Measurements from ENCODE around the gene PLCL2. TPM values are rescaled to one million over a fixed set of nuclear protein-coding genes. Genes with fewer than 3 reads are reported as not detected.

Gene PLCL2
- total RNA-seq, 1 experiment from 2014 or later = 0.51 TPM

DNA sequence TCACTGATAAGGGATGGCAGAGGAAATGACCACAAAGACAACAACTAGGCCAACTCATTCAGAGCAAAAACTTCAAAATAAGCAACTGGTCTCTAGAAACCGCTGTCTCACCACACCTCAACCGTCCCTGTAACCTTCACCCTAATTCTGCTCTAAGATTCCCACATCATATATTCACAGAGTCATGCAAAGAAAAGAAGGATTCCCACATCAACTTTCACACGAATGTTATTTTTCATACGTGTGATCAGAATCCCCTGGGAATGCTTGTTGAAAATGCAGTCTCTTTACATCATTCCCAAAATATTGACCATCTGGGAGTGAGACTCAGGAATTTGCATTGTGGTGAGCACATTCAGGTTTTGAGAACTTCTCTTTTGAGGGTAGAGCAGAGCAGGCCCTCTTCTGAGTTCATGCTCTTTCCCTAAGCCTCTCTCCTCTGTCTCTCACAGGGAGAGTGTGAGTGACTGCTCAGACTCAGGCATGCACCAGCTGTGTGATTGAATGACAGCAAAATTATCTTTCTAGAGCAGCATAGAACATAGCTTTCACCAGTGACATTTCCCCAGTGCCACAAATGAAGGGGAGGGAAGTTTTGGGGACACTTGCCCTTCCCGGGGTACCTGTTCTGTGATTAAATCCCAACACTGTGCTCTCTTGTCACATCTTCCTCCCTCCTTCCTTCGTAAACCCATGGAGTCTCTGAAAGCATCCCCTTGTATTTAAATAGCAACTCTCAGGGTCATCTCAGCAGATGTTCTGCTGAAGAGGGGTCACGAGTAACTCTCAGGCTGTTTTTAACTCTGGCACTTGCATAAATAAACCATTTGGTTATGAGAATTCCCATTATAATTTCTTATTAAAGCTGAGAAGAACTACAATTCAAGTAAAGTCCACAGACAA, 170.9 kb downstream of the PLCL2 start:
- Mint-ChIP-seq H3K27ac (ENCODE audit: low read depth, unreplicated experiment) (no peak overlapping the region), H3K9me3 (ENCODE audit: unreplicated experiment) (no peaks in the 10 kb centered on the region), H3K27me3 (ENCODE audit: insufficient read depth, unreplicated experiment) (no peaks in the 10 kb centered on the region), H3K36me3 (ENCODE audit: insufficient read depth, unreplicated experiment) (no peaks in the 10 kb centered on the region), H3K4me1 (ENCODE audit: insufficient read depth, unreplicated experiment) (no peaks in the 10 kb centered on the region), H3K4me3 (ENCODE audit: unreplicated experiment) (no peak overlapping the region)
- CTCF ChIA-PET = no interaction called here
- no TSS peak for BruUV-seq (replicated peaks)
- intact Hi-C loops (cut with micrococcal nuclease) = loop anchor here (5.0 kb wide), 1 partner anchor 37 kb away; no protein-coding TSS in a partner anchor
- POLR2A ChIA-PET = no interaction called here
- TF ChIP-seq, protein P1, sequence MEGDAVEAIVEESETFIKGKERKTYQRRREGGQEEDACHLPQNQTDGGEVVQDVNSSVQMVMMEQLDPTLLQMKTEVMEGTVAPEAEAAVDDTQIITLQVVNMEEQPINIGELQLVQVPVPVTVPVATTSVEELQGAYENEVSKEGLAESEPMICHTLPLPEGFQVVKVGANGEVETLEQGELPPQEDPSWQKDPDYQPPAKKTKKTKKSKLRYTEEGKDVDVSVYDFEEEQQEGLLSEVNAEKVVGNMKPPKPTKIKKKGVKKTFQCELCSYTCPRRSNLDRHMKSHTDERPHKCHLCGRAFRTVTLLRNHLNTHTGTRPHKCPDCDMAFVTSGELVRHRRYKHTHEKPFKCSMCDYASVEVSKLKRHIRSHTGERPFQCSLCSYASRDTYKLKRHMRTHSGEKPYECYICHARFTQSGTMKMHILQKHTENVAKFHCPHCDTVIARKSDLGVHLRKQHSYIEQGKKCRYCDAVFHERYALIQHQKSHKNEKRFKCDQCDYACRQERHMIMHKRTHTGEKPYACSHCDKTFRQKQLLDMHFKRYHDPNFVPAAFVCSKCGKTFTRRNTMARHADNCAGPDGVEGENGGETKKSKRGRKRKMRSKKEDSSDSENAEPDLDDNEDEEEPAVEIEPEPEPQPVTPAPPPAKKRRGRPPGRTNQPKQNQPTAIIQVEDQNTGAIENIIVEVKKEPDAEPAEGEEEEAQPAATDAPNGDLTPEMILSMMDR (IDR thresholded peaks at IDR 0.05; ENCODE audit: unreplicated experiment) = no peak
- DNase-seq (ENCODE audit: unreplicated experiment) = no peak

DNA sequence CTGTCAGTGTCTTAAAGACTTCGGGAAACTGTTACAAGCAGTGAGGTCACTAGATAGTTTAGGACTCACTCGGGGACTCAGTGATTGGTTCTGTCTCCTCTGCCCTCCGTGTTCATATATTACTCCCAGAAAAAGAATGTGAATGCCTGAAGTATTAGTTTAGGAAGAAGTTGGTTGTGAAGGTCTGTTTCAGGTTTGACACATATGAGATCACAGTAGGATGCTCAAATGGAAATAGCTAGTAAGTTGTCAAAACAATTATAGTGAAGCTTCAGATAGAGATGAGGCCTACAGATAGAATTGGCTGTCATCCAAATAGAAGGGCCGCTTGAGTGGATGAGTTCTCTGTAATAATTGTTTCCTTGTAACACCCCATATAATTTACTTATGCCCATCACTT, 172.6 kb downstream of the PLCL2 start:
- Mint-ChIP-seq H3K36me3 (ENCODE audit: insufficient read depth, unreplicated experiment) (no peaks in the 10 kb centered on the region), H3K27ac (ENCODE audit: low read depth, unreplicated experiment) (no peak overlapping the region), H3K4me1 (ENCODE audit: insufficient read depth, unreplicated experiment) (no peaks in the 10 kb centered on the region), H3K9me3 (ENCODE audit: unreplicated experiment) (no peaks in the 10 kb centered on the region), H3K27me3 (ENCODE audit: insufficient read depth, unreplicated experiment) (no peaks in the 10 kb centered on the region), H3K4me3 (ENCODE audit: unreplicated experiment) (no peak overlapping the region)
- no peak for DNase-seq (ENCODE audit: unreplicated experiment)
- ChIA-PET CTCF (interaction anchor here (1.6 kb wide), 1 partner anchor 456 kb away, joined by 3 read pairs; no protein-coding TSS in a partner anchor), POLR2A (interaction anchor here (0.7 kb wide), 1 partner anchor 111 kb away, joined by 3 read pairs; no protein-coding TSS in a partner anchor)
- TF ChIP-seq, protein P1 (IDR thresholded peaks at IDR 0.05; ENCODE audit: unreplicated experiment) = no peak
- intact Hi-C loops (cut with micrococcal nuclease) = loop anchor here (5.0 kb wide), 1 partner anchor 35 kb away; no protein-coding TSS in a partner anchor
- BruUV-seq (replicated peaks) = no TSS peak

DNA sequence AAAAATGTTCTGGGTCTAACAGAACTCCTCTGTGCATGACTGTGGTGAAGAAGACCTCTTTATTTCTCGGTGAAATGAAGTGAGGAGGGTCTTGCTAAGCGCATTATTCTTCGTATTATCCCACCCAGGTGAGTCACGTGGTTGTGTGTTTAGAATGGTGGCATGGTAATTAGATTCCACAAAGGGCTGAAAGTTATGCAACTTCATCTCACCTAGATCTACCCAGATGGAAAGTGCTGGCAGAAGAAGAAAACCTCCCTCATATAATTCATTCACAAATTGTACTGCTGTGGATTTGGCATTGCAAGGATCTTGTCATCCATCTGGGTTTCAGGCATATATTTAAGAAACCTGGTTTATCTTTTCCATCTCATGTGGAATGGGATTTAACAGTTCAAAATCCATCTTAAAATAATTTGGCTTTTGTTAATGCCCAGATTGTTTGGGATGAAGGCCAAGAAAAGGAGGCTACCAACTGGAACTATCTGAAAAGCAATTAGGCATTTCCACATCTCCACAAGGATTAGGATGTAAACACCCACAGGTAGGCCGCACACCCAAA, 175.3 kb downstream of the PLCL2 start:
- CTCF ChIA-PET = no interaction called here
- no peak overlapping the region for H3K4me3 Mint-ChIP-seq (ENCODE audit: unreplicated experiment)
- no peaks in the 10 kb centered on the region for H3K27me3 Mint-ChIP-seq (ENCODE audit: insufficient read depth, unreplicated experiment)
- no peak overlapping the region for H3K27ac Mint-ChIP-seq (ENCODE audit: low read depth, unreplicated experiment)
- BruUV-seq (replicated peaks) = no TSS peak
- H3K4me1 Mint-ChIP-seq (ENCODE audit: insufficient read depth, unreplicated experiment) = no peaks in the 10 kb centered on the region
- H3K36me3 Mint-ChIP-seq (ENCODE audit: insufficient read depth, unreplicated experiment) = no peaks in the 10 kb centered on the region
- no peak for DNase-seq (ENCODE audit: unreplicated experiment)
- H3K9me3 Mint-ChIP-seq (ENCODE audit: unreplicated experiment) = peaks cover 8% of the 10 kb centered on the region
- intact Hi-C loops (cut with micrococcal nuclease) = loop anchor here (5.0 kb wide), 1 partner anchor 32 kb away; no protein-coding TSS in a partner anchor
- TF ChIP-seq, protein P1 (IDR thresholded peaks at IDR 0.05; ENCODE audit: unreplicated experiment) = no peak
- POLR2A ChIA-PET = no interaction called here

DNA sequence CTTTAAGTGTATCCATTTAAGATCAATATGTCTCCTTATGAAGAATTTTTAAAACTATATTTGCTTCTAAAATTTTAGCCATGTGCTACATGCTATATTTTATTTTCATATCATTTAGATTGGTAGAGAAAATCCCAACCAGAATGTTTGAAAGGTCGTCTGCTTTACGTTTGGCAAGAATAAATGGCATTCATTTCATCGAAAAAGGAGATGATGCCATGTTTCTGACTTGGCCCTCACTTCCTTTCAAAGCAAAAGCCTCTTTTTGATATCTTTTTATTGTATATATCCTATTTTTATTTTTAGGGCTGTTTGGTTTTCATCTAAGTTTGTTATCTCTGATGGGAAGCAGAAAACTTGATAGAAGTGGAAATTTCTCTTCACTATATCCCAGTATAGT, 176.2 kb downstream of the PLCL2 start:
- H3K9me3 Mint-ChIP-seq (ENCODE audit: unreplicated experiment) = peaks cover 8% of the 10 kb centered on the region
- ChIA-PET POLR2A (interaction anchor here (0.6 to 1.0 kb wide), 3 partner anchors 15 to 289 kb away, joined by 3 read pairs; no protein-coding TSS in a partner anchor), CTCF (no interaction called here)
- H3K27me3 Mint-ChIP-seq (ENCODE audit: insufficient read depth, unreplicated experiment) = no peaks in the 10 kb centered on the region
- no peaks in the 10 kb centered on the region for H3K4me1 Mint-ChIP-seq (ENCODE audit: insufficient read depth, unreplicated experiment)
- BruUV-seq (replicated peaks) = no TSS peak
- H3K36me3 Mint-ChIP-seq (ENCODE audit: insufficient read depth, unreplicated experiment) = no peaks in the 10 kb centered on the region
- DNase-seq (ENCODE audit: unreplicated experiment) = no peak
- no peak overlapping the region for H3K27ac Mint-ChIP-seq (ENCODE audit: low read depth, unreplicated experiment)
- intact Hi-C loops (cut with micrococcal nuclease) = no loop called here
- TF ChIP-seq, protein P1 (IDR thresholded peaks at IDR 0.05; ENCODE audit: unreplicated experiment) = no peak
- no peak overlapping the region for H3K4me3 Mint-ChIP-seq (ENCODE audit: unreplicated experiment)

Data from MCF 10A (cell line).